Glomerular visceral epithelial cell (primary cell): Measurements from ENCODE around the gene MX1.

Source experiments
- DNase-seq: peaks from one replicate; pipeline ENCODE4 v3.0.0-alpha.2; 2016; ENCODE audit errors: extremely low spot score

MX1 gene

GRCh38 chr21:41432562-41433460 lies 6.8 kb downstream of the MX1 start:
- DNase-seq: no peak

DNA sequence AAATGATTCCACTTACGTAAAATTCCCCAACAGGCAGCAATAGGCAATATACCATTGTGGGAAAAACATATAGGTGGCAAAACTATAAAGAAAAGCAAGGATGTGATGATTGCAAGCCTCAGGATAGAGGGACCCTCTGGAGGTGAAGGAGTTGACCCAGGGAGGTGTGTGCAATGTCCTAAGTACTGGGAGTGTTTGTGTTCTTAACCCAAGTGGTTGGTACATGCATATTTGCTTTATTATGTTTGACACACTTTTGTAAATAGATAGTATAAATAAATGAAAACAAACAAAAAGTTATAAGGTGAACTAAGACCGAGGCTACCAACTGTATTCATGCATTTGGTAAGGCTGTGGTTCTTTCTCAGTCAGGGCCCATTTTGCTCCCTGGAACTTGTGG lies 7.5 kb downstream of the MX1 start:
- no peak for DNase-seq

- no peak for DNase-seq
Measured at GRCh38 chr21:41435706-41436105, 9.7 kb downstream of the MX1 start.

- DNase-seq: no peak
Measured at GRCh38 chr21:41437729-41438128, 11.7 kb downstream of the MX1 start.

DNA sequence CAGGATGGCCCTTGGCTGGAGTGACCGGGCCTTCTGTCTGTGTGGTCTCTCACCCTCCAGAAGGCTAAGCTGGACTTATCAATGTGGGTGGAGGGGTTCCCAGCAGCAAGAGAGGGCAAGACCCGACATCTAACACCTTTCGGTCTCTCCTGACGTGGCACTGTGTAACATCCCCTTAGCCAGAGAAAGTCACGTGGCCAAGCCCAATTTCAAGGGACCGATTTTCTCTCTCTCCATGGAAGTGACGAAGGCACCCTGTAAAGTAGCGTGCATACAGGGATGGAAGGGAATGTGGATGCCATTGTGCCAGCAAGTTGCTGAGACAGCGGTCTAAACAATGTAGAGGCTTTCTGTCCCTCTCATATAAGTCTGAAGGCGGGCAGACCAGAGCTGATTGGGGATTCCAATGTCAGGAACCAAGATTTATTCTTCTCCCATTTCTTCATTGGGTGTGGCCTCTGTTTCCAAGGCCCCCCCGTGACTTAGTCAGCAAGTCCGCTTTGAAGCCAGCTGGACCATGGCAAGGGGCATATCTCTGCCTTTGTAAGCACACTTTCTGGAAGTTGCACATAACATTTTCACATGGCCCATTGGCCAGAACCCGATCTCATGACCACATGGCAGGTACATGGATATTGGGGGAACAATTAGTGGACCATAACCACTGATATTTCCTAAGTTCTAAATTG lies 12.5 kb downstream of the MX1 start:
- DNase-seq: no peak

GRCh38 chr21:41439248-41439647 lies 13.2 kb downstream of the MX1 start:
- DNase-seq: no peak

GRCh38 chr21:41441546-41441945 lies 15.5 kb downstream of the MX1 start:
- no peak for DNase-seq

DNA sequence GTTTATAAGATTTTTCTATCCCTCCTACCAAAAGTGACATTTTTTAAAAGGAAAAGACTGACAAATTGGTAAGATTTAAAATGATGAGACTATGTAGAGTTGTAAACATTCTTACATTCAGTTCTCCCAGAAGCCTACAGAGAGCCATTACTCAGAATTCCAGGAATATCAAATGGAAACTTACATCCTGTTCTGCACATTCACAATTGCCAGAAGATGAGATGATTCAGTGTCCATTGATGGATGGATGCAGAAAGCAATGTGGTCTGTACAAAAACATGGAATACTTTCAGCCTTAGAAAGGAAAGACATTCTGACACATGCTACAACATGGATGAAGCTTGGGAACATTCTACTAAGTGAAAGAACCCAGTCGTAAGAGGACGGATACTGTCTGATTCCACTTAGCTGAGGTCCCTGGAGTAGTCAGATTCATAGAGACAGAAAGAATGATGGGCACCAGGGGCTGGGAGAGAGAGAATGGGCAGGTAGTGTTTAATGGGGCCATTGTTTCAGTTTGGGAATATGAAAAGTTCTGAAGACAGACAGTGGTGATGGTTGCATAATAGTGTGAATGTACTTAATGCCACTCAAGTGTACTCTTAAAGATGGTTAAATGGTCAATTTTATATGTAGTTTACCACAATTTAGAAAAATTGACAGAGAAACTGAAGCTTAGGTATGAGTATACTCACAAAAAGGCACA lies 16.6 kb downstream of the MX1 start:
- no peak for DNase-seq

GRCh38 chr21:41443562-41443961 lies 17.5 kb downstream of the MX1 start:
- DNase-seq: no peak

DNA sequence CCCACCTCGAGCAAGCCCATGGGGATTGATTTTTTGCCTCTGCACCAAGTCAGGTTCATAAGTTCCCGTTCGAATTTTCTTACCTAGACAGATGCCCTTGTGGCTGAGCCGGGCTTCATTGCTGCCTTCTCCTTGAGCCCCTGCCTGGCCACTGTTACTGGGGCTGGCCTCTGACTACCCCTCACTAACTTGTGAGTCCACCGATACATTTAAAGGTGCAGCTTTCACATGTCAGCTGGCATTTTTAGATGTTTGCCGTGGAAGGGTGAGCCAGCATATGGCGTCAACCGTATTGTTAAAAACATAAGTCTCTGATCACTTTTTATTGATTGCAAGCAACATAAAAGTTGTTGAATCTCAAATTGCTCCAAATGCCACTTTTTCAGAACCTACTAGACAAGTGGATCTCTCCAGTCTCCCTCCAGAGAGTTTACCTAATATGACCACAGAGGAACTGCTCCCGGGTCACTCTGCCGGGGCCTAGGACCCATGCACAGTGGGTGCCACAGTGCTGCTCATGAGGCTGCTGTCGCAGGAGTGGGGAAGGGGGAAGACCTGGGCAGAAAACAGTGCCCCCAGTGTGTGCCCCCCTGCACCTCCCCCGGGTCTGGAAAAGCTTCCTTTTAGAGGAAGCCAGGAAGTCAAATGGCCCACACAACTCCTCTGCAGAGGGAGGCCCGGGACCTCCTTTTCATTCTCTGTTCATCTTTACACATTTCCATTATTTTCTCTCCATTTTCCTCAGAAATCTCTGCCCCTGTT lies 18.8 kb downstream of the MX1 start:
- no peak for DNase-seq

GRCh38 chr21:41445465-41445862 lies 19.4 kb downstream of the MX1 start:
- no peak for DNase-seq

- DNase-seq: no peak
Measured at GRCh38 chr21:41446586-41446985, 20.5 kb downstream of the MX1 start.

DNA sequence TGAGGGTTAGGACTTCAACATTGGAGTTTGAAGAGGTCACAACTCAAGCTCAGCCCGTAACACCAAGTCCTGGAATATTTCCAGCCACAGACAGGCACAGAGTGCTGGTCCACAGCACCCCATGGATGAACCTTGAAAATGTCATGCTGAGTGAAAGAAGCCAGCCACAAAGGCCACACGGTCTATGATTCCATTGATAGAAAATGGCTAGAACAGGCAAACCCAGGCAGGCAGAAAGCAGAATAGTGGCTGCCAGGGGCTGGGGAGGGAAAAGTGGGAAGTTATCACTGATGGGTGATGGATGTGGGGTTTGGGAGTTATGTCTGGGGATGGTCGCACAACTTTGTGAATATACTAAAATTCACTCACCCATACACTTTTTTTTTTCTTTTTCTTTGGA lies 21.3 kb downstream of the MX1 start:
- DNase-seq: no peak

DNA sequence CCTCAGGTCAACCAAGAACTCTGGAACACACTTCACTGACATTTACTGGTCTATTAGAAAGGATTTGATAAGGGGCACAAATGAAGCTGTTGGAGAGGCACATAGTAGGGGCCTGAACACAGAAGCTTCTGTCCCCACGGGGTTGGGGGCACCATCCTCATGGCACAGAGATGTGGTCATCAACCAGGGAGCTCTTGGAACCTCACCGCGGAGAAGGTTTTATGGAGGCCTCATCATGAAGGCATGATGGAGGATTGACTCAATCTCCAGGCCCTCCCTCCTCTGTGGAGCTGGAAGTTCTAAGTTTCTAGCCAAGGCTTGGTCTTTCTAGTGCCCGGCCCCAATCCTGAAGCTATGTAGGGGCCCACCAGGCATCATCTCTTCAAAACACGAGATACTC lies 23.6 kb downstream of the MX1 start:
- DNase-seq: no peak

- no peak for DNase-seq
Measured at GRCh38 chr21:41451753-41452676, 26.0 kb downstream of the MX1 start.

GRCh38 chr21:41453198-41453597 lies 27.2 kb downstream of the MX1 start:
- no peak for DNase-seq

DNA sequence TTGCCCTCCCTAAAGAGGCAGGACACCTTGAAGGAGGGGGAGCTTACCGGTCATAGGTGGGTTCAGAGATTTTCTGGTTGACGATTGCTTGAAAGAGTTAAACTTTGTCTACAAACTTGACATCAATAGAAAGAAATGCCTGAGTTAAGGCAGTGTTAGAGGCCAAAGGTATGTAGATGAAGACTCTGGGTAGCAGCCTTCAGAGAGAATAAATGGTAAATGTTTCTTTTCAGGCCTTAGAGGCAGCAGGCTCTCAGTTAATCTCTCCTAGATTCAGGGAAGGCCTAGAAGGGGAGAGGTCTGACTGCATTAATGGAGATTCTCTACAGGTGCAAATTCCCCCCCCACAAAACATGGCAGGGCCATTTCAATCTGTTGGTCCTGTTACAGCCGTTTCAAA lies 27.7 kb downstream of the MX1 start:
- DNase-seq: no peak

DNA sequence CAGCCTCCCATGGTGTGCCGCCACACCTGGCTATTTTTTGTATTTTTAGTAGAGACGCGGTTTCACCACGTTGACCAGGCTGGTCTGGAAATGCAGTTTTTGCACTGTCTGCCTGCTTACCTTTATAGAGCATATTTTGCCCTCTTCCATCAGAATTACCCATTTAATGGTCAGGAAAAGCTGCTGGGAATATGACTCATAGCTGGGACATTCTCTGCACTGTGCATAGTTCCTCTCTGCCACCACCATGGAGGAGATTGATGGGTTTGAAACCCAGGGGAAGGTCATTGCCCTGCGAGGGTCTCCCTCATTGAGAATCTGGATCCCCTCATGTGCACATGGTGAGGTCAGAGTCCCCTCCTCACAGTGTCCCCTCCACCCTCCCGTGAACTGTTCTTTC lies 32.1 kb downstream of the MX1 start:
- no peak for DNase-seq

- no peak for DNase-seq
Measured at GRCh38 chr21:41458559-41458958, 32.5 kb downstream of the MX1 start.

GRCh38 chr21:41459884-41460534 lies 34.0 kb downstream of the MX1 start:
- no peak for DNase-seq
